GM21619 (cell line): ENCODE data around the gene HDAC4.

Source experiments
- ATAC-seq: cut with Tn5 transposase; IDR thresholded peaks from one replicate; pipeline ENCODE4 v1.9.1; 2021; ENCODE audit not compliant: unreplicated experiment

Gene HDAC4

GRCh38 chr2:239061121-239061666 lies 339.6 kb downstream of the HDAC4 start:
- ATAC-seq: no peak

- no peak for ATAC-seq
Observed at GRCh38 chr2:239060676-239061075, 340.1 kb downstream of the HDAC4 start.

DNA sequence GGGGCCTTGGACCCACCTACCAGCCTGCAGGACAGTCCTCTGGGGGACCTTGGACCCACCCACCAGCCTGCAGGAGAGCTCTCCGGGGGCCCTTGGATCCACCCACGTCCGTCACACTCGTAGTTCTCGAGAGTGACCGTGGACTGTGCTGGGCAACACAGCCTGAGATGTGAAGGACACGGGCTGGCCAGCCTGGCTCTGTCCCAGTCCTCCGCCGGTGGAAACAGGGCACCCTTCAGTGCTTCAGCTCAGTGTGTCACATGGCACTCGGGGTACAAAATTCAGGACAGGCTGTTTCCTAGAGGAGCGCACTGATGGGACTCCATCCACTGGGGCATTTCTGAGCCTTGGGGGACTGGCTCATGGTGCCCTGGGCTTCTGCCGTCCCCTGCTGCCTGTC lies 341.0 kb downstream of the HDAC4 start:
- no peak for ATAC-seq

GRCh38 chr2:239058766-239059165 lies 342.1 kb downstream of the HDAC4 start:
- no peak for ATAC-seq

GRCh38 chr2:239057533-239057932 lies 343.3 kb downstream of the HDAC4 start:
- no peak for ATAC-seq

DNA sequence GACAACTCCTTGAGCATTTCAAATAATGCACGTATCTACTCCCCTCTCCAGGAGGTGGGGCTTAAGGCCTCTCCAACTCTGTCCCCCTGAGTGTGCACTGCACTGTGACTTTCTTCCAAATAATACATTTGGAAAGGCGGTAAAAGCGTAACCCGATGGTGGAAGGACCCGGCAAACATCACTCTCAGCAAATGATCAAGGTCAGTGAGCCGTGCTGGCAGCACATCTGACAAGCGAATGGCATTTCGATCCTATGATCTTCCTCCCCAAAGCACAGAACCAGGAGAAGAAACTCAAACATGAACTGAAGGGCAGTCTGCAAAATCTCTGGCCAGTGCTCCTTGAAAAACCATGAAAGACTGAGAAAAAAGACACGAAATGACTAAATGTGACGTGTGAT lies 344.2 kb downstream of the HDAC4 start:
- no peak for ATAC-seq

DNA sequence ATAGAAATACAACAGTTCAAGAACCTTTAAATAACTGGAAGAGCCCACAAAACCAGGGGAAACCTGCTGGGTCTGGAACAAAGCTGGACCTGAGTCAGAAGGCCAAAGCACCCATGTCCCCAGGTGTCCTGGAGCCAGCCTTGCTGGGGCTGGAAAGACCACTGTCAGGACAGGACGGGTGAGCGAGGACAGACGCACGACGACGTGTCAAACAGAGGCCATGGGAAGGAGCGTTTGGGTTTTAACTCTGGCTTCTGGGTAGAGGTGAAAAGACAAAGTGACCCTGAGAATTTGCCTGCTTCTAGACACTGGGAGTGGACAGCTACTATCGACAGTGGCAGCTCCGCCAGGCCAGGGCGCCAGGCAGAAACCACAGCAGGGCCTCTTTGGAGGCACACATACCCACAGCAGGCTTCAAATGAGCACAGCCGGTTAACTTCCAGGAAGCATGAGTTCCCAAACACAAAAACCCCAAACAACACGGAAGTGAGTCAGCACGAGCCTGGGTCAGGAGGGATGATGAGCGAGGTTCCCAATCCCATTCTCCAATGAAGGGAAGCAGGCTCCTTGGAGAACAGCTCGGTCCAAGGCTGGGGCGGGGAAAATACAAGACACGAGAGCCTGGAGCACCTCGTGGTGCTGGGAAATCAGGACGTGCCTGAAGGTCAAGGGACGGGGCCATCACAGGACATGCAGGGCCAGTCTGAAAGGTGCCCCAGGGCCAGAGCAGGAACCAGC lies 344.9 kb downstream of the HDAC4 start:
- ATAC-seq: no peak

DNA sequence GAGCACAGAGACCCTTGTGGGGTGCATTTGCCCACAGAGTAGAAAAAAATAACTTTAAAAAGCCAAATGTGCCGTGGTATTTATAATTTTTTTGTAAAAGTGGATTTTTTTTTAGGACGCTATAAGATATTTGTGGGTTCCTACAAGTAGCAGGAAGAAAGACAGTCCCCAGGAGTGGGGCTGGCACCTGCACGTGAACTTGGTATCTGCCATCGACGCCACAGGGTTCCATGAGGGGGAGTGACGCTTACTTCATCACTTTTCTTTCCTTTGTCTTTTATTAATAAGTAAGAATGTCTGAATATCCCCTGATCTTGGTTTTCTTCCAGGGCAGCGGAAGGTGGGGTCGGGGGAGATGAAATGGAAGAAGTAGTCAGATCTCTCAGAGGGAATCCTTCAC lies 345.9 kb downstream of the HDAC4 start:
- no peak for ATAC-seq

GRCh38 chr2:239053801-239054503 lies 346.9 kb downstream of the HDAC4 start:
- no peak for ATAC-seq

GRCh38 chr2:239052798-239053665 lies 347.8 kb downstream of the HDAC4 start:
- no peak for ATAC-seq

GRCh38 chr2:239051891-239052445 lies 348.9 kb downstream of the HDAC4 start:
- no peak for ATAC-seq

GRCh38 chr2:239050252-239050649 lies 350.6 kb downstream of the HDAC4 start:
- no peak for ATAC-seq

- no peak for ATAC-seq
Observed at GRCh38 chr2:239049421-239050251, 351.2 kb downstream of the HDAC4 start.

DNA sequence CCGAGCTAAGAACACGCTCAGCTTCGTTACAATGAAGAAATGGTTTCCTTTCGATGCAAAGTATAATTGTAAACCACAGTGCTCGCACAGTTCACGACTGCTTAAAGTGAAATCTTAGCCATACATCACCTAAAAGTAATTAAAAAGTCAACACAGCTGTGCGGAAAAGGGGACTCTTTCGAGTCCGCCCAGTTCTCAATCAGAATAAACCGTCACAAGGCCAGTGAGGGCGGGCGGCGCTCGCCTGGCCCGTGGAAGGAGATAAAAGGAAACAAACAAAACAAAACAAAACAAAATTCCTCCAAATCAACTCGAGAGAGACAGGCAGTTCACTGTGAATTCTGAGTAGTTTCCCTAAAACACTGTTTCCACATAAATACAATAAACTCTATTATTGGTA lies 352.1 kb downstream of the HDAC4 start:
- no peak for ATAC-seq

- no peak for ATAC-seq
Observed at GRCh38 chr2:239047861-239048260, 353.0 kb downstream of the HDAC4 start.

GRCh38 chr2:239047420-239047819 lies 353.4 kb downstream of the HDAC4 start:
- no peak for ATAC-seq

DNA sequence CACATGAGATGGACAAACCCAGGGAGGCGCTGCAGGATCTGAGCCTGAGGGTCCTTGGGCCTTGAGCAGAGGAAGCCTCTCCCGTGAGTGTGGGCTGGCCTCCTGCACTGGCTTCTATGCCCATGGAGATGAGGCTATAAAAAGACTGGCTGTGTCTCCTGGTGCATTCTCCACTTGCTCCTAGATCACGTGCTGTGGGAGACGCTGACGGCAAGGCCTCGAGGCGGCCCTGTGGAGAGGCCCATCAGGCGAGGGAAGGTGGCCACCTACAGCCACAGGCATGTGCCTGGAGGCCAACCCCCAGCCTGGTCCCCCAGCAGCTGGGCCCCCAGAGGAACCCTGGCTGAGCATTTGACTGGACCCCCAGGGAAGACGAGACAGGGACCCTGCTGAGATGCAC lies 354.0 kb downstream of the HDAC4 start:
- no peak for ATAC-seq

DNA sequence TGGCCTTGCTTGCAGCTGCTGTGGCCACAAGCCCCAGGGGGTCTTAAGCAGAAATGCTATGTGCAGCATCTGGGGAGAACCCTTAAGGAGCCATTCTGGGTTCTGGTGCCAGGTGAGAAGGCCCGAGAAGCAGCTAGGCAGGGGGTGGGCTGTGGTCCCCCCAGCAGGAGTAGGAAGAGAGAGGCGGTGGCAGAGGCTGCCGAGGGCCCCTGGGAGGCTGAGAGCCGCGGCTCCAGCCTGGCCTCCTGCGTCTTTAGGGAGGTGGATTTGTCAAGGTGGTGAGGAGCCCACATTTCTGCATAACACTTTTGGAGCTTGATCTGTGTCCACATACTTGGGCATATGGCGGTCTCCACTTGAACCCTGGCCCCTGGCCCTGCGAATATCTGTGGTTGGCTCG lies 356.5 kb downstream of the HDAC4 start:
- ATAC-seq: no peak

DNA sequence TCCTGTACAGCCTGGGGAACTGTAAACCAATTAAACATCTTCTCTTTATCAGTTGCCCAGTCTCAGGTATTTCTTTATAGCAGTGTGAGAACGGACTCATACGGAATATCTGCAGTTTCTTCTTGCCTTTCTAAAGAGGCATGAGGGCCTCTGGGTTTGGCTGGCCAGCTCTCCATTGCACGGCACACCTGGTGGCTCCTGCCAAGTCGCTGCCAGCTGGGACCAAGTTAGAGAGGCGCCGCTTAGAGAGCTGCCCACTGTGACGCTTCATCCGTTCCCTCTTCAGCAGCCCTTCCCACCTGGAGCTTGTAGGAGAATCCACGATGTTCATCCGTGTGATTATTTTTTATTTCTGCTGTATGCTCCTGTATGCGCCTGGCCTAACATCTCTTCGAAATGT lies 357.5 kb downstream of the HDAC4 start:
- no peak for ATAC-seq
